Melanocyte of skin (primary cell): ENCODE data around the gene XCL2. TPM values are rescaled to one million over a fixed set of nuclear protein-coding genes. Genes with fewer than 3 reads are reported as not detected.

ENCODE experiments used
- total RNA-seq, 2 donors: library from RNA; depleted of rRNA; stranded (reverse); fragments of >200 nt; gene quantifications; 2 replicates each; pipeline ENCODE4 v1.2.3, GENCODE V29; 2012

XCL2 gene
- not detected for total RNA-seq

GRCh38 chr1:168543840-168544498 lies at the start of gene XCL2:
Gene XCL2, minus strand, starts transcription at chr1:168543997. Its CDS starts 33 bp downstream, at chr1:168543964.

GRCh38 chr1:168576245-168576688 lies 32.5 kb upstream of the XCL2 start, which contains the start of gene XCL1:
Gene XCL1, plus strand, starts transcription at chr1:168576605. Its CDS starts 33 bp downstream, at chr1:168576638.

Other genes starting within 250 kb of the XCL2 start
- not detected for gene XCL1, start 32.6 kb upstream of the XCL2 start, total RNA-seq
- not detected for gene DPT, start 185.2 kb upstream of the XCL2 start, total RNA-seq